ENCODE data around the gene GRIA3.
A peak's percentile ranks its signal among the peaks of the same experiment; 100 is the strongest.
"Not testable (repeated sequence)": the region's sequence is repeated elsewhere in the genome, so short reads cannot be mapped to it uniquely, and the experiment has no call there.

The GRIA3 gene

GRCh38 chrX:123361371-123361770 is 177.3 kb downstream of the GRIA3 start:
- TF ChIP-seq POLR2A (IDR thresholded peaks at IDR 0.05; ENCODE audit: low read depth, low read length) (no peak), POLR2AphosphoS5 (IDR thresholded peaks at IDR 0.05; ENCODE audit: low read depth, low read length) (no peak), TAF1 (IDR thresholded peaks at IDR 0.05; ENCODE audit: borderline replicate concordance, low read depth, low read length) (no peak)
- DNase-seq (ENCODE audit: insufficient read length) (no peak), FAIRE-seq (no peak)

- not testable (repeated sequence) for FAIRE-seq; DNase-seq (ENCODE audit: insufficient read length)
Measured at GRCh38 chrX:123386196-123386595, 202.1 kb downstream of the GRIA3 start.

DNA sequence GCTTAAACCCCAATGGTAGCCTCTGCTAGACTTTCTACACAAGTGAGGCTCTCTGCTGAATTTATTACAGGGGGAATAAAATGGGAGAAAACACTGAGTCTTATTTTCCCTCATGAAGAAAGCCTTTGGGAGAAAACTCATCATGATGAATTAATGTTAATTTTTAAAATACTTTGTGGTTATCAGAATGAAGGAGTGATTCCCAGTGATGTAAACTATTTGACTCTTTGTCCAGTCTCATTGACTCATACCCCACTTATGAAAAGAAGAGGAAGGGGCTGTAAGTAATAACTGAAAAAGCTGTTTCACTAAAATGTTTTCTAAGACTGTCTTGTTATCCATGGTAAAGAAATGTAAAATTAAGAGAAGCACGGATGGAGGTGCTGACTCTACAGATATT is 208.8 kb downstream of the GRIA3 start:
- FAIRE-seq = no peak

GRCh38 chrX:123399709-123400108 is 215.6 kb downstream of the GRIA3 start:
- DNase-seq (ENCODE audit: insufficient read length) (no peak), FAIRE-seq (no peak)
- TF ChIP-seq TAF1 (IDR thresholded peaks at IDR 0.05; ENCODE audit: borderline replicate concordance, low read depth, low read length) (no peak), POLR2A (IDR thresholded peaks at IDR 0.05; ENCODE audit: low read depth, low read length) (no peak), POLR2AphosphoS5 (IDR thresholded peaks at IDR 0.05; ENCODE audit: low read depth, low read length) (no peak)

More for the DNA sequence above, 208.8 kb downstream of the GRIA3 start:
- TF ChIP-seq TAF1 (IDR thresholded peaks at IDR 0.05; ENCODE audit: borderline replicate concordance, low read depth, low read length) (no peak), POLR2A (IDR thresholded peaks at IDR 0.05; ENCODE audit: low read depth, low read length) (no peak), POLR2AphosphoS5 (IDR thresholded peaks at IDR 0.05; ENCODE audit: low read depth, low read length) (no peak)
- no peak for DNase-seq (ENCODE audit: insufficient read length)

GRCh38 chrX:123405231-123405630 is 221.2 kb downstream of the GRIA3 start:
- DNase-seq (ENCODE audit: insufficient read length) (no peak), FAIRE-seq (no peak)
- TF ChIP-seq TAF1 (IDR thresholded peaks at IDR 0.05; ENCODE audit: borderline replicate concordance, low read depth, low read length) = no peak
- TF ChIP-seq POLR2A (IDR thresholded peaks at IDR 0.05; ENCODE audit: low read depth, low read length) = no peak
- TF ChIP-seq POLR2AphosphoS5 (IDR thresholded peaks at IDR 0.05; ENCODE audit: low read depth, low read length) = no peak

DNA sequence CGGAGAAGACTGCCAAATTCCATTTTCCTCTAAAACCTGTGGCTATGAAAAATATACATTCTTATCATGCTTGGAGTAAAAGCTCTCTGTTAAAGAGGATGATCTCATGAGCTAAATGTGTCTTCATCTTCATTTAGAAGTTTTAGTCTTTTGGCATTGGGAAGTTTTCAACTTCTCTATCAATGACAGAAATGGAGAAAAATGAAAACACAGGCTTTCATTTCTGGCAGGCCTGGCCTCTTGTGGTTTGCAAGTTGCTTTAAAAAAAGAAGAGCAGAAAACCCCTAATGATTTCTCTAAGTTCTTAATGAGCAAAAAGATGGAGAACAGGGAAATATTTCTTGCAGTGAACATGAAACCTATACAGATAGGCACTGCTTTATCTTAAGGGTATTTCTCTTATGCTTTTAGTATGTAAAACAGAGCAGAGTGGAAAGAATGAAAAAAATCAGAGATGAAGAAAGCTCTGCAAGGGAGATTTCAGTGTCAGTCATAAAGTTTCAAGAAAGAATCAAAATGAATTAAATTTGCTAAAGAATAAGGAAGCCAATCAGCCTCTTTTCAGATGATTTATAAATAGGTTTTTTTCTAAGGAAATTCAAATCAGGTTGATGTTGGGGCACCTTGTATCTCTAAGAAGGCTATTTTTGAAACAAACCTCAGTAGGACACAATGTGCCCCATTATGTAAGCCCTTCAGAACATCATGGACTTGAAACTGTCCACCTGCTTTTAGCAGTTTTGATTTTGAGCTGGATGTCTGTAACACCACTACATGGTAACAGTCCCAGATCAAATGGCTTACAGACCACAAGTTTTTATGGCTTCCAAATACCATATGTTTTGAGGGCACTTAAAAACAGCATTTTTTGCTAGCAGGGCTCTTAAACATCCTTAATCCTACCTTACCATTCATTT is 225.0 kb downstream of the GRIA3 start:
- FAIRE-seq (peak; percentile 85), DNase-seq (ENCODE audit: insufficient read length) (no peak)
- no peak for TF ChIP-seq TAF1 (IDR thresholded peaks at IDR 0.05; ENCODE audit: borderline replicate concordance, low read depth, low read length)

GRCh38 chrX:123422875-123423274 is 238.8 kb downstream of the GRIA3 start:
- no peak for TF ChIP-seq POLR2A (IDR thresholded peaks at IDR 0.05; ENCODE audit: low read depth, low read length)
- TF ChIP-seq TAF1 (IDR thresholded peaks at IDR 0.05; ENCODE audit: borderline replicate concordance, low read depth, low read length) = no peak
- no peak for TF ChIP-seq POLR2AphosphoS5 (IDR thresholded peaks at IDR 0.05; ENCODE audit: low read depth, low read length)
- DNase-seq (ENCODE audit: insufficient read length) (no peak), FAIRE-seq (no peak)

DNA sequence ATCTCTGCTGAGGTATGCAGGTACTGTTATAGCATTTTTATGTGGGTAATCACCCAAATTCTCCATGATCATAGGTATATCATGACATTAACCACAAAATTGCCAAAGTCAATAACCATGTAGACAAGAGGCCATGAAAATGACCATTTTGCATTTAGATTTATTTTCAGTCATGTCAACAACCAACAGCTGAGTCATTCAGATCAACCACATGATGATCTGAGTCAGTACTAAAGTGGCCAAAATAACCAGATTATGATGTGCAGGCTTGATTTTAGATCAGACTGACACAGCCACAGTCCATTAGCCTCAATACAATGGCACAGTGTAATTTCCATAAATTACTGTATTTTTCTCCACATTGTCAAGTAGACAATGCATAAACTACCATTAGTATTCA is 240.5 kb downstream of the GRIA3 start:
- no peak for DNase-seq (ENCODE audit: insufficient read length)
- no peak for TF ChIP-seq POLR2A (IDR thresholded peaks at IDR 0.05; ENCODE audit: low read depth, low read length)
- TF ChIP-seq POLR2AphosphoS5 (IDR thresholded peaks at IDR 0.05; ENCODE audit: low read depth, low read length) = no peak
- no peak for TF ChIP-seq TAF1 (IDR thresholded peaks at IDR 0.05; ENCODE audit: borderline replicate concordance, low read depth, low read length)
- FAIRE-seq = peak; percentile 57

DNA sequence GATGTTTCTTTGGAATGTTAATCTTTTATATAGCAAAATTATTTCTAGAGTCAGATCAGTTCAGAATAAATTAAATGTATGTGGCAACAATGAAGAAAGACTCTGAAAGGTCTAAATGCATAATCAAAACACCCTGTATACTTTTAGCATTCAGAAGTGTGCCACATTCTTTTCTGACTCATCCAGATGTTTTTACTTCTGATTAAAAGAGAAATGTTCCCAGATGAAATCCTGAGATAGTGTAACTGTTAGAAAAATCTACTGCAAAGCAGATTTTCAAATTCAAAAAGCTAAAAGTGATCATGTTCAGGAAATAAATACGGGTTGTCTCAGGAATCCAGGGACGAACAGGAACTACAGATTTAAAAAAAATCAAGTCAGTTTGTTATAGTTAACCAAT is 241.4 kb downstream of the GRIA3 start:
- no peak for DNase-seq (ENCODE audit: insufficient read length)
- FAIRE-seq = no peak

DNA sequence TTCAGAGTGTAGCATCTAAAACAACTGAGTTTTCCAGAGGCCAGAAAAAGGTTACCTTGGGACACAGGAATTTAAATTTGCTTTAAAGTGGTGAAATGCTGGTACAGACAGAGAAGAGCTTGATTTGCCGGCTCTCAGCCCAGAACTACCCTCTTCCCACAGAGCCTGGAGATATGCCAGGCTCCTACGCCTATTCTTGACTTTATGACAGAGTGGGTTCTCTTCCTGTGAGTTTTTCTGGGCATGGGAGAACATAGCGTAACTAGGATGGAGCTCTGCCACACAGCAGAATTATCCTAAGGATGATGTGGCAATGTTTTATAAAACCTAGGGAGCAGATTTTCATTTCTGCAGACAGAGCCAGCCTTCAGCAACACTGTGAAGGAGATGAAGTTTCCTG is 241.8 kb downstream of the GRIA3 start:
- no peak for TF ChIP-seq POLR2AphosphoS5 (IDR thresholded peaks at IDR 0.05; ENCODE audit: low read depth, low read length)
- TF ChIP-seq TAF1 (IDR thresholded peaks at IDR 0.05; ENCODE audit: borderline replicate concordance, low read depth, low read length) = no peak
- TF ChIP-seq POLR2A (IDR thresholded peaks at IDR 0.05; ENCODE audit: low read depth, low read length) = no peak
- FAIRE-seq (no peak), DNase-seq (ENCODE audit: insufficient read length) (no peak)

More for the DNA sequence above, 241.4 kb downstream of the GRIA3 start:
- TF ChIP-seq POLR2A (IDR thresholded peaks at IDR 0.05; ENCODE audit: low read depth, low read length) = no peak
- no peak for TF ChIP-seq TAF1 (IDR thresholded peaks at IDR 0.05; ENCODE audit: borderline replicate concordance, low read depth, low read length)
- TF ChIP-seq POLR2AphosphoS5 (IDR thresholded peaks at IDR 0.05; ENCODE audit: low read depth, low read length) = no peak

DNA sequence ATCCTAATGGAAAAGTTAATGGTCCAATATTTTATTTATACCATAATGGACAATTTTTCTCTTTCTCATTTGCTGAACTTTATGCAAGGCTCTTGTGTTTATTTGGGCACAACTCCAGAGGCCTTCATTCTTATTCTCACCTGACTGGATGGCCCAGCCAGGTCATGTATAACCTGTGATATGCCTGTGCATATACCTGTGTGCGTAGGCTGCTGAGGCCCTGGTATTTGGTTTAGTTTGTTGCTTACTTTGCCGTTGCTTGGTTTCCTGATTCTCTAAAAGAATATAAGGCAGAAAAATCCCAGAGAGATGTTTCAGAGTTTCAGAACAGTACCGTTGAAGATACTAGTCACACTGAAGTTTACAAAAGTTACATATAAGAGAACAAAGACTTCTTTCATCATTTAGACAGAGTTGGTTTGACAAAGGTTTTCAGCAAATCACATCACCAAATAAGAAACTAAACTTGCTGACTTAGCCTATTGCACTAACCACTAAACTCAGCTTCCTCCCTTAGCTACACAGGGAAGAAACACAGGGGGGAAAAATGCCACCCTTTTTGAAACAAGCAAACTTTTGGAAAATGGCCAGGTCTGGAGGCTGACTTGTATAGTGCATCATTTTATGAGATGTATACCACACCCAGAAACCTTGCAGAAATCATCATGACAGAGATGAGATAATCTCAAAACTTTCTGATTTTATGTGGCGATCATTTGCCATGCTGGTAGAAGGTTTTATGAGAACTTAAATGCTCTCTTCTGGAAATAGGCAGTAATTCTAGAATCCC is 248.5 kb downstream of the GRIA3 start:
- FAIRE-seq (no peak), DNase-seq (ENCODE audit: insufficient read length) (no peak)
- TF ChIP-seq TAF1 (IDR thresholded peaks at IDR 0.05; ENCODE audit: borderline replicate concordance, low read depth, low read length) (no peak), POLR2AphosphoS5 (IDR thresholded peaks at IDR 0.05; ENCODE audit: low read depth, low read length) (no peak), POLR2A (IDR thresholded peaks at IDR 0.05; ENCODE audit: low read depth, low read length) (no peak)

Data from GM12892 (cell line).